GM21526 (cell line): ENCODE measurements around the gene ATP2A1.

Experiments used
- ATAC-seq: cut with Tn5 transposase; IDR thresholded peaks from one replicate; pipeline ENCODE4 v1.9.1; 2021; ENCODE audit warnings: moderate library complexity; ENCODE audit not compliant: unreplicated experiment, low FRiP score

The ATP2A1 gene

GRCh38 chr16:28878083-28878926 is at the start of gene ATP2A1:
TSS of gene ATP2A1 (plus strand) at chr16:28878488. CDS start at chr16:28878672, 184 bp downstream.
- ATAC-seq = no peak

- ATAC-seq = no peak
These were observed 48.5 kb upstream of the ATP2A1 start for GRCh38 chr16:28829747-28830146.

GRCh38 chr16:28830531-28830930 is 47.8 kb upstream of the ATP2A1 start:
- ATAC-seq = no peak

GRCh38 chr16:28834349-28834748 is 43.9 kb upstream of the ATP2A1 start:
- no peak for ATAC-seq

GRCh38 chr16:28834873-28835863 is 43.1 kb upstream of the ATP2A1 start:
- ATAC-seq = no peak

GRCh38 chr16:28835864-28836760 is 42.2 kb upstream of the ATP2A1 start:
- ATAC-seq = no peak

GRCh38 chr16:28836761-28837064 is 41.6 kb upstream of the ATP2A1 start:
- no peak for ATAC-seq

GRCh38 chr16:28837672-28838557 is 40.4 kb upstream of the ATP2A1 start:
- ATAC-seq = no peak

GRCh38 chr16:28838558-28838918 is 39.8 kb upstream of the ATP2A1 start:
- ATAC-seq = no peak

- no peak for ATAC-seq
These were observed 39.2 kb upstream of the ATP2A1 start for GRCh38 chr16:28839004-28839639.

GRCh38 chr16:28839899-28840298 is 38.4 kb upstream of the ATP2A1 start:
- no peak for ATAC-seq

- ATAC-seq = no peak
These were observed 35.6 kb upstream of the ATP2A1 start for GRCh38 chr16:28842696-28843095.

GRCh38 chr16:28843766-28844165 is 34.5 kb upstream of the ATP2A1 start:
- no peak for ATAC-seq

- no peak for ATAC-seq
These were observed 33.9 kb upstream of the ATP2A1 start for GRCh38 chr16:28844226-28844885.

GRCh38 chr16:28845293-28845692 is 33.0 kb upstream of the ATP2A1 start:
- ATAC-seq = no peak

- no peak for ATAC-seq
These were observed 32.6 kb upstream of the ATP2A1 start for GRCh38 chr16:28845761-28846079.

GRCh38 chr16:28846080-28846932 is 32.0 kb upstream of the ATP2A1 start, which contains the start of gene TUFM:
TSS of gene TUFM (minus strand) at chr16:28846348. CDS start at chr16:28846269, 79 bp downstream.
- peak; percentile 83 for ATAC-seq

GRCh38 chr16:28846933-28847273 is 31.4 kb upstream of the ATP2A1 start:
- ATAC-seq = peak; percentile 10
